HL-60 (cell line): ENCODE data around the gene ANO6.

Source experiments
- CTCF ChIP-seq: IDR thresholded peaks from one replicate; pipeline ENCODE4 v1.5.1; 2011; ENCODE audit warnings: low read length, control low read depth, inconsistent platforms; ENCODE audit not compliant: insufficient read depth
- POLR2AphosphoS5 ChIP-seq: IDR thresholded peaks from 2 replicates; pipeline ENCODE4 v1.6.1; 2012; ENCODE audit warnings: low read depth

- no peak for TF ChIP-seq POLR2AphosphoS5
- no peak for TF ChIP-seq CTCF
Measured at GRCh38 chr12:45243963-45244362, 28.1 kb downstream of the ANO6 start.
